SK-N-SH treated with all-trans-retinoic acid at 6 μM for 48 hours (cell line): ENCODE results near the gene PIGU.

Experiments
- CSRNP3 ChIP-seq: fragments of 250-450 bp; sonication (Bioruptor Pico); IDR thresholded peaks from 2 replicates; pipeline ENCODE4 v1.5.1; 2021; ENCODE audit warnings: mild to moderate bottlenecking, moderate library complexity
- ESRRG ChIP-seq: fragments of 250-450 bp; sonication (Bioruptor Pico); IDR thresholded peaks from 2 replicates; pipeline ENCODE4 v1.6.1; 2021; ENCODE audit warnings: mild to moderate bottlenecking
- GLIS3 ChIP-seq: fragments of 250-450 bp; sonication (Bioruptor Pico); IDR thresholded peaks from 2 replicates; pipeline ENCODE4 v1.5.0; 2020; ENCODE audit warnings: mild to moderate bottlenecking, moderate library complexity
- ISL1 ChIP-seq: fragments of 250-450 bp; sonication (Bioruptor Pico); IDR thresholded peaks from 2 replicates; pipeline ENCODE4 v2.1.2; 2022; ENCODE audit warnings: mild to moderate bottlenecking, moderate library complexity
- PPARA ChIP-seq: fragments of 250-450 bp; sonication (Bioruptor Pico); IDR thresholded peaks from 2 replicates; pipeline ENCODE4 v1.5.0; 2020; ENCODE audit warnings: mild to moderate bottlenecking, borderline replicate concordance
- RARB ChIP-seq: fragments of 250-450 bp; sonication (Bioruptor Pico); IDR thresholded peaks from 2 replicates; pipeline ENCODE4 v1.8.0; 2021; ENCODE audit warnings: mild to moderate bottlenecking, moderate library complexity
- TSHZ2 ChIP-seq: fragments of 250-450 bp; sonication (Bioruptor Pico); IDR thresholded peaks from 2 replicates; pipeline ENCODE4 v1.5.0; 2020; ENCODE audit warnings: mild to moderate bottlenecking, moderate library complexity
- ZC3H10 ChIP-seq: fragments of 250-450 bp; sonication (Bioruptor Pico); IDR thresholded peaks from 2 replicates; pipeline ENCODE4 v1.5.1; 2021; ENCODE audit warnings: mild to moderate bottlenecking, moderate library complexity
- ZFP3 ChIP-seq: fragments of 250-450 bp; sonication (Bioruptor Pico); IDR thresholded peaks from 2 replicates; pipeline ENCODE4 v1.5.0; 2020; ENCODE audit warnings: mild to moderate bottlenecking, moderate library complexity

GRCh38 chr20:34511891-34512265 lies 165.0 kb downstream of the PIGU start:
- no peak for TF ChIP-seq RARB (CRISPR knock-in tag)
- TF ChIP-seq GLIS3 (CRISPR knock-in tag): no peak
- no peak for TF ChIP-seq ISL1 (CRISPR knock-in tag)
- no peak for TF ChIP-seq ZC3H10
- TF ChIP-seq CSRNP3: no peak
- no peak for TF ChIP-seq TSHZ2 (CRISPR knock-in tag)
- TF ChIP-seq ESRRG (CRISPR knock-in tag): no peak
- TF ChIP-seq PPARA (CRISPR knock-in tag): no peak
- TF ChIP-seq ZFP3 (CRISPR knock-in tag): no peak
